ENCODE results near the gene EFCC1.

EFCC1 gene

DNA sequence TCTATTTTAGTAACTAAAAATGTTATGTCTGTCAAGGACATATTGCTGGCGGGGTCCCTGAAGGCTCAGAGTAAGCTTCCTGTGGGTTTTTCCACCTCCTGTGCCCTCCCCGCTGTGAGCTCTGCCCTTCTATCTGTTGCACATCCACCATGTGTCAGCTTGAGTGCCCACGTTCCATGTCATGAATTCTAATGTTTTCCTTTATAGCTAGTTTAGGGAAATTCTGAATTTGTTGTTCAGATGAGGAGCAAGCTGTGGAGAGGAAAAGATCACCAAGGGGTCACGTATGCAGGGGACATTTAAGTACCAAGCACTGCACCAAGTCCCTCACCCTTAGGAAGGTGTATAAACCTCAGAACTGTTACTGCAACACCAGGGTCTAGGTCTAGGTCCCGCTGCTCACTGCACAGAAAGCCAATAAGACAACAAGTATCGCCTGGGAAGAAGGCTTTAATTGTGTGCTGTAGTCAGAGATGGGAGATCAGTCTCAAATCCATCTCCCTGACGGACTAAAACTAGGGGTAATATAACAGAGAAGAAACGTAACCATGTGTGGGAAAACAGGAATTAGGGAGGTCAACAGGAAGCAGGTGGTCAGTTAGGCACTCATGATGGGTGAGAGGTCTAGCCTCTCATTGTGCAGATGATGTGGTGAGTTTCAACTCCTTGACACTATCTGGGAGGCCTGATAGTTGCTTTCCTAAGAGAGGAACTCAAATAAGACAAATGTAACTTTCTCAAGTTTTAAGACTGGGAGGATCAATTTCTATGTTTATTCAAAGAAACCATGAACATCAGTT lies 69.2 kb downstream of the EFCC1 start:
- no peaks in the 10 kb centered on the region for H3K36me3 Mint-ChIP-seq (ENCODE audit: low read depth)
- H3K27ac Mint-ChIP-seq = no peak overlapping the region
- H3K4me3 Mint-ChIP-seq = no peak overlapping the region
- peaks cover 8% of the 10 kb centered on the region for H3K27me3 Mint-ChIP-seq (ENCODE audit: low read depth)
- peaks cover 2% of the 10 kb centered on the region for H3K9me3 Mint-ChIP-seq
- no peaks in the 10 kb centered on the region for H3K4me1 Mint-ChIP-seq
- TF ChIP-seq, protein P1, sequence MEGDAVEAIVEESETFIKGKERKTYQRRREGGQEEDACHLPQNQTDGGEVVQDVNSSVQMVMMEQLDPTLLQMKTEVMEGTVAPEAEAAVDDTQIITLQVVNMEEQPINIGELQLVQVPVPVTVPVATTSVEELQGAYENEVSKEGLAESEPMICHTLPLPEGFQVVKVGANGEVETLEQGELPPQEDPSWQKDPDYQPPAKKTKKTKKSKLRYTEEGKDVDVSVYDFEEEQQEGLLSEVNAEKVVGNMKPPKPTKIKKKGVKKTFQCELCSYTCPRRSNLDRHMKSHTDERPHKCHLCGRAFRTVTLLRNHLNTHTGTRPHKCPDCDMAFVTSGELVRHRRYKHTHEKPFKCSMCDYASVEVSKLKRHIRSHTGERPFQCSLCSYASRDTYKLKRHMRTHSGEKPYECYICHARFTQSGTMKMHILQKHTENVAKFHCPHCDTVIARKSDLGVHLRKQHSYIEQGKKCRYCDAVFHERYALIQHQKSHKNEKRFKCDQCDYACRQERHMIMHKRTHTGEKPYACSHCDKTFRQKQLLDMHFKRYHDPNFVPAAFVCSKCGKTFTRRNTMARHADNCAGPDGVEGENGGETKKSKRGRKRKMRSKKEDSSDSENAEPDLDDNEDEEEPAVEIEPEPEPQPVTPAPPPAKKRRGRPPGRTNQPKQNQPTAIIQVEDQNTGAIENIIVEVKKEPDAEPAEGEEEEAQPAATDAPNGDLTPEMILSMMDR (IDR thresholded peaks at IDR 0.05; ENCODE audit: unreplicated experiment in 3 of 3) = no peak

GRCh38 chr3:129077222-129077621 lies 76.1 kb downstream of the EFCC1 start:
- Mint-ChIP-seq H3K27me3 (ENCODE audit: low read depth) (peaks cover 3% of the 10 kb centered on the region), H3K4me1 (no peaks in the 10 kb centered on the region), H3K4me3 (no peak overlapping the region), H3K27ac (no peak overlapping the region), H3K9me3 (peaks cover 2% of the 10 kb centered on the region), H3K36me3 (ENCODE audit: low read depth) (no peaks in the 10 kb centered on the region)
- TF ChIP-seq, protein P1 (IDR thresholded peaks at IDR 0.05; ENCODE audit: unreplicated experiment in 3 of 3) = no peak

DNA sequence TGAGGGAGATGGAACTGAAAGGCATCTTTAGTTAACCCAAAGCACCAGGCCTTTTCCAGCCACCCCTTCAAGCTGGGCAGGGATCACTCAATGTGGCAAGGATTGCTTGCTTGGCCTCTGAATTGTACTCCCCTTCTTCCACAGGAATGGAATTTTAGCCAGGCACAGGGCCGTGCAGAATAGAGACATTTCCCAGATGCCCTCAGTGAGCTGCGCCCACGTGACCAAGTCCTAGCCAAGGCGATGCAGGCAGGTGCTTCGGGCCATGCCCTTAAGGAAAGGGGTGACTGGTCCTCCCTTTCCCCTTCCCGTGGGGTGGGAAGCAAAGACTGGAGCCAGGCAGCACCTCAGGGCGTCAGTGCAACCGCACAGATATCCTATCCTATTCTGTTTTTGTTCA lies 77.4 kb downstream of the EFCC1 start:
- TF ChIP-seq, protein P1 (IDR thresholded peaks at IDR 0.05; ENCODE audit: unreplicated experiment in 3 of 3) = no peak
- no peak overlapping the region for H3K27ac Mint-ChIP-seq
- H3K9me3 Mint-ChIP-seq = no peaks in the 10 kb centered on the region
- no peaks in the 10 kb centered on the region for H3K27me3 Mint-ChIP-seq (ENCODE audit: low read depth)
- H3K4me1 Mint-ChIP-seq = no peaks in the 10 kb centered on the region
- no peaks in the 10 kb centered on the region for H3K36me3 Mint-ChIP-seq (ENCODE audit: low read depth)
- no peak overlapping the region for H3K4me3 Mint-ChIP-seq

DNA sequence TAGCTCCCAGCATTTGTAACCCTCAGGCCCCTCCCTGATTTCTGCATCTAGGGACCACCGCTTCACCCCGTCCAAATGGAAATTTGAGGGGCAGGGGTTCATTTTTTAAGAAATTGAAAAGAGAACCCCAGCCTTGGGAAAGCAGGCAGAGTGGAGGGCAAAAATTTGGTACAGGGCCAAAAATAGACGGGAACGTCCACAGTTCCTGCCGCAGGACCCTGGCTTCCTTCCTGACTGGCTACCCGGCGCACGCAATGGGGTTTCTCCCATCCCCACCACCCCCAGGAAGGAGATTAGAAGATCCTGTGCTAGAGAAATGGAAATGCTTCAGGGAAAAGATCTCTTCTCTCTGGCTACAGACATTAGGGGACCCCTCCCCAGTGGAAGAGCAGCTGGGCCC lies 80.4 kb downstream of the EFCC1 start:
- Mint-ChIP-seq H3K9me3 (no peaks in the 10 kb centered on the region), H3K4me1 (no peaks in the 10 kb centered on the region), H3K4me3 (no peak overlapping the region), H3K36me3 (ENCODE audit: low read depth) (no peaks in the 10 kb centered on the region), H3K27ac (no peak overlapping the region), H3K27me3 (ENCODE audit: low read depth) (no peaks in the 10 kb centered on the region)
- TF ChIP-seq, protein P1 (IDR thresholded peaks at IDR 0.05; ENCODE audit: unreplicated experiment in 3 of 3) = no peak

GRCh38 chr3:129082026-129082425 lies 80.9 kb downstream of the EFCC1 start:
- no peak overlapping the region for H3K4me3 Mint-ChIP-seq
- no peaks in the 10 kb centered on the region for H3K4me1 Mint-ChIP-seq
- no peaks in the 10 kb centered on the region for H3K36me3 Mint-ChIP-seq (ENCODE audit: low read depth)
- TF ChIP-seq, protein P1 (IDR thresholded peaks at IDR 0.05; ENCODE audit: unreplicated experiment in 3 of 3) = no peak
- H3K9me3 Mint-ChIP-seq = no peaks in the 10 kb centered on the region
- H3K27me3 Mint-ChIP-seq (ENCODE audit: low read depth) = no peaks in the 10 kb centered on the region
- no peak overlapping the region for H3K27ac Mint-ChIP-seq

- Mint-ChIP-seq H3K4me1 (no peaks in the 10 kb centered on the region), H3K27ac (no peak overlapping the region), H3K9me3 (no peaks in the 10 kb centered on the region), H3K27me3 (ENCODE audit: low read depth) (no peaks in the 10 kb centered on the region), H3K4me3 (no peak overlapping the region), H3K36me3 (ENCODE audit: low read depth) (no peaks in the 10 kb centered on the region)
- TF ChIP-seq, protein P1 (IDR thresholded peaks at IDR 0.05; ENCODE audit: unreplicated experiment in 3 of 3) = no peak
These were observed 83.4 kb downstream of the EFCC1 start for GRCh38 chr3:129084501-129084900.
